HUES6 (cell line): ENCODE results near the gene NKX1-2.
"Not testable (repeated sequence)": the region's sequence is repeated elsewhere in the genome, so short reads cannot be mapped to it uniquely, and the experiment has no call there.

Source experiments
- H3K27ac ChIP-seq: 2 replicates; pipeline ENCODE4 v1.7.0; 2013; ENCODE audit warnings: low read depth, mild to moderate bottlenecking, low read length, inconsistent platforms
- H3K27me3 ChIP-seq: 2 replicates; pipeline ENCODE4 v1.6.1; 2013; ENCODE audit warnings: low read length; ENCODE audit not compliant: control insufficient read depth, insufficient read depth
- H3K36me3 ChIP-seq: 2 replicates; pipeline ENCODE4 v1.6.1; 2013; ENCODE audit warnings: low read length; ENCODE audit not compliant: control insufficient read depth, insufficient read depth
- H3K4me1 ChIP-seq: 2 replicates; pipeline ENCODE4 v1.6.1; 2013; ENCODE audit warnings: low read length; ENCODE audit not compliant: control insufficient read depth, insufficient read depth
- H3K4me3 ChIP-seq: 2 replicates; pipeline ENCODE4 v1.5.1; 2013; ENCODE audit warnings: low read depth, low read length
- H3K9ac ChIP-seq: one replicate; pipeline ENCODE4 v1.6.1; 2013; ENCODE audit warnings: mild to moderate bottlenecking, low read length
- H3K9me3 ChIP-seq: 2 replicates; pipeline ENCODE4 v1.6.1; 2013; ENCODE audit warnings: low read depth, low read length; ENCODE audit not compliant: control insufficient read depth, insufficient read depth

The NKX1-2 gene

GRCh38 chr10:124448696-124449169 lies 1.1 kb downstream of the NKX1-2 start:
- H3K27me3 ChIP-seq, result peaks cover 56% of the 10 kb centered on the region
- H3K9me3 ChIP-seq, result no peaks in the 10 kb centered on the region
- no peak overlapping the region for H3K27ac ChIP-seq
- H3K9ac ChIP-seq, result peak overlapping the region; percentile 79
- H3K4me3 ChIP-seq, result peak overlapping the region; percentile 58
- peaks cover 26% of the 10 kb centered on the region for H3K4me1 ChIP-seq
- H3K36me3 ChIP-seq, result no peaks in the 10 kb centered on the region

- Histone ChIP-seq H3K4me1 (peaks cover 21% of the 10 kb centered on the region), H3K27me3 (peaks cover 56% of the 10 kb centered on the region), H3K9me3 (no peaks in the 10 kb centered on the region), H3K9ac (peak overlapping the region; percentile 65), H3K27ac (no peak overlapping the region), H3K4me3 (peak overlapping the region; percentile 58), H3K36me3 (no peaks in the 10 kb centered on the region)
Measured at GRCh38 chr10:124447751-124448466, 1.9 kb downstream of the NKX1-2 start.

GRCh38 chr10:124446830-124447750 lies 2.7 kb downstream of the NKX1-2 start:
- Histone ChIP-seq H3K27me3 (peaks cover 56% of the 10 kb centered on the region), H3K9ac (peak overlapping the region; percentile 65), H3K36me3 (no peaks in the 10 kb centered on the region), H3K4me1 (peaks cover 17% of the 10 kb centered on the region), H3K27ac (no peak overlapping the region), H3K4me3 (peak overlapping the region; percentile 58), H3K9me3 (no peaks in the 10 kb centered on the region)

- H3K27me3 ChIP-seq, result peaks cover 11% of the 10 kb centered on the region
- H3K27ac ChIP-seq, H3K9ac ChIP-seq, H3K9me3 ChIP-seq, H3K4me1 ChIP-seq, H3K4me3 ChIP-seq, H3K36me3 ChIP-seq: not testable (repeated sequence)
Measured at GRCh38 chr10:124441694-124442093, 8.1 kb downstream of the NKX1-2 start.

- no peaks in the 10 kb centered on the region for H3K36me3 ChIP-seq
- no peak overlapping the region for H3K9ac ChIP-seq
- no peaks in the 10 kb centered on the region for H3K4me1 ChIP-seq
- no peaks in the 10 kb centered on the region for H3K27me3 ChIP-seq
- H3K27ac ChIP-seq, result no peak overlapping the region
- no peak overlapping the region for H3K4me3 ChIP-seq
- H3K9me3 ChIP-seq, result no peaks in the 10 kb centered on the region
Measured at GRCh38 chr10:124436191-124436638, 13.6 kb downstream of the NKX1-2 start.

GRCh38 chr10:124435683-124436082 lies 14.2 kb downstream of the NKX1-2 start:
- H3K4me1 ChIP-seq, H3K27me3 ChIP-seq, H3K4me3 ChIP-seq, H3K9ac ChIP-seq, H3K9me3 ChIP-seq, H3K27ac ChIP-seq, H3K36me3 ChIP-seq: not testable (repeated sequence)

GRCh38 chr10:124433461-124433860 lies 16.4 kb downstream of the NKX1-2 start:
- Histone ChIP-seq H3K4me1 (peaks cover 8% of the 10 kb centered on the region), H3K9me3 (no peaks in the 10 kb centered on the region), H3K27me3 (no peaks in the 10 kb centered on the region), H3K9ac (no peak overlapping the region), H3K4me3 (no peak overlapping the region), H3K27ac (no peak overlapping the region), H3K36me3 (no peaks in the 10 kb centered on the region)

- Histone ChIP-seq H3K36me3 (no peaks in the 10 kb centered on the region), H3K27me3 (no peaks in the 10 kb centered on the region), H3K27ac (no peak overlapping the region), H3K9ac (no peak overlapping the region), H3K4me3 (no peak overlapping the region), H3K9me3 (no peaks in the 10 kb centered on the region), H3K4me1 (peaks cover 11% of the 10 kb centered on the region)
Measured at GRCh38 chr10:124430077-124430476, 19.8 kb downstream of the NKX1-2 start.

GRCh38 chr10:124429576-124429975 lies 20.3 kb downstream of the NKX1-2 start:
- no peaks in the 10 kb centered on the region for H3K36me3 ChIP-seq
- no peak overlapping the region for H3K27ac ChIP-seq
- peaks cover 11% of the 10 kb centered on the region for H3K4me1 ChIP-seq
- no peaks in the 10 kb centered on the region for H3K9me3 ChIP-seq
- no peak overlapping the region for H3K9ac ChIP-seq
- no peak overlapping the region for H3K4me3 ChIP-seq
- no peaks in the 10 kb centered on the region for H3K27me3 ChIP-seq

- H3K4me1 ChIP-seq, result peaks cover 18% of the 10 kb centered on the region
- H3K27me3 ChIP-seq, result no peaks in the 10 kb centered on the region
- H3K9ac ChIP-seq, result no peak overlapping the region
- no peak overlapping the region for H3K4me3 ChIP-seq
- no peaks in the 10 kb centered on the region for H3K36me3 ChIP-seq
- no peaks in the 10 kb centered on the region for H3K9me3 ChIP-seq
- no peak overlapping the region for H3K27ac ChIP-seq
Measured at GRCh38 chr10:124428207-124428777, 21.5 kb downstream of the NKX1-2 start.
